WI38 (cell line): Measurements from ENCODE around the gene KCNN3.

Experiments
- H3K4me3 ChIP-seq: 2 replicates; pipeline ENCODE4 v1.5.1; 2011; ENCODE audit warnings: low read depth, mild to moderate bottlenecking, control low read depth, low read length
- TF ChIP-seq, protein P1 (sequence below): IDR thresholded peaks from 2 replicates; pipeline ENCODE4 v1.5.1; 2012; ENCODE audit warnings: low read depth, mild to moderate bottlenecking, control low read depth, low read length

Gene KCNN3

DNA sequence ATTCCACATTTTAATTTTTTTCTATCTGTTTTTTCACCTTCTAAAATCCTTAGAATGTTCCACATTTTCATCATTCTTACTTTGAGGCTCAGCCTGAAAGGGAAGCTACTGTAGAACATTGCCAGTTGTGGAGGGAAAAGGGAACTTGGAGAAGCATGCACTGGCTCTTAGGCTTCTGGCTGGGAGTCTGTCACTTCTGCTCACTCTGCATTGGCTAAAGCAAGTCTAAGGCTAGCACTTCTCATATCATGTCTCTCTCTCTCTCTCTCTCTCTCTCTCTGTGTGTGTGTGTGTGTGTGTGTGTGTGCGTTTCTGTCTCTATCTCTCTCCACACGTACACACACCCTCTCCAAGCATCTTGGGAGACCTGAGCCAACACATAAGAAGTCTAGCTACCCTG is 212.5 kb downstream of the KCNN3 start:
- TF ChIP-seq, protein P1, sequence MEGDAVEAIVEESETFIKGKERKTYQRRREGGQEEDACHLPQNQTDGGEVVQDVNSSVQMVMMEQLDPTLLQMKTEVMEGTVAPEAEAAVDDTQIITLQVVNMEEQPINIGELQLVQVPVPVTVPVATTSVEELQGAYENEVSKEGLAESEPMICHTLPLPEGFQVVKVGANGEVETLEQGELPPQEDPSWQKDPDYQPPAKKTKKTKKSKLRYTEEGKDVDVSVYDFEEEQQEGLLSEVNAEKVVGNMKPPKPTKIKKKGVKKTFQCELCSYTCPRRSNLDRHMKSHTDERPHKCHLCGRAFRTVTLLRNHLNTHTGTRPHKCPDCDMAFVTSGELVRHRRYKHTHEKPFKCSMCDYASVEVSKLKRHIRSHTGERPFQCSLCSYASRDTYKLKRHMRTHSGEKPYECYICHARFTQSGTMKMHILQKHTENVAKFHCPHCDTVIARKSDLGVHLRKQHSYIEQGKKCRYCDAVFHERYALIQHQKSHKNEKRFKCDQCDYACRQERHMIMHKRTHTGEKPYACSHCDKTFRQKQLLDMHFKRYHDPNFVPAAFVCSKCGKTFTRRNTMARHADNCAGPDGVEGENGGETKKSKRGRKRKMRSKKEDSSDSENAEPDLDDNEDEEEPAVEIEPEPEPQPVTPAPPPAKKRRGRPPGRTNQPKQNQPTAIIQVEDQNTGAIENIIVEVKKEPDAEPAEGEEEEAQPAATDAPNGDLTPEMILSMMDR: no peak
- no peak overlapping the region for H3K4me3 ChIP-seq

DNA sequence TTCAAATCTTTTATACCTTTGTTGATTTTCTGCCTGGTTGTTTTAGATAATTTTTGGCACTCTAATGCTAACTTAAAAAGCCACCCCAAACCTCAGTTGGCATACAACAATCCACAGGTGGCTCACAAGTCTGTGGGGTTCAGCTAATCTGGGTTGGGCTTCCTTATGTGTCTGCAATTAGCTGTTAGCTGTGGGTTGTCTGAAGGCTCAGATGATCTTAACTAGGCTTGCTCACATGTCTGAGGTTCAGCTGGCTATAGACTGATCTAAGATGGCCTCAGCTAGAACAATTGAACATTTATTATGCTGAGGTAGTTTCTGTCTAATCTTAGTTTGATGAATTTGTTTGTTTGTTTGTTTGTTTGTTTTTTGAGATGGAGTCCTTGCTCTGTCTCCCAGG is 217.2 kb downstream of the KCNN3 start:
- TF ChIP-seq, protein P1: no peak
- no peak overlapping the region for H3K4me3 ChIP-seq
